Measurements from ENCODE around the gene SBSN.

Gene SBSN

GRCh38 chr19:35525873-35526272 is 2.2 kb downstream of the SBSN start:
- Histone ChIP-seq H3K4me1 (no peaks in the 10 kb centered on the region), H3K9me3 (no peaks in the 10 kb centered on the region), H3K36me3 (no peaks in the 10 kb centered on the region), H3K4me3 (no peak overlapping the region), H3K27me3 (peaks cover 0 to 75% of the 10 kb centered on the region in 2 donors), H3K27ac (no peak overlapping the region)
- no peak for DNase-seq
- intact Hi-C loops (cut with DNase I; ENCODE audit: low total_unique reads) = no loop called here
- TF ChIP-seq CTCF (IDR thresholded peaks at IDR 0.05) = no peak

GRCh38 chr19:35524181-35524837 is 3.8 kb downstream of the SBSN start:
- DNase-seq = no peak
- TF ChIP-seq CTCF (IDR thresholded peaks at IDR 0.05) = no peak
- Histone ChIP-seq H3K4me1 (no peaks in the 10 kb centered on the region), H3K27ac (no peak overlapping the region), H3K4me3 (no peak overlapping the region), H3K36me3 (no peaks in the 10 kb centered on the region), H3K27me3 (peaks cover 0 to 63% of the 10 kb centered on the region in 2 donors), H3K9me3 (no peaks in the 10 kb centered on the region)
- intact Hi-C loops (cut with DNase I; ENCODE audit: low total_unique reads) = no loop called here

GRCh38 chr19:35522745-35523327 is 5.3 kb downstream of the SBSN start:
- no peak for DNase-seq
- H3K36me3 ChIP-seq = no peaks in the 10 kb centered on the region
- no peaks in the 10 kb centered on the region for H3K9me3 ChIP-seq
- H3K27me3 ChIP-seq = peaks cover 0 to 56% of the 10 kb centered on the region in 2 donors
- no peak overlapping the region for H3K4me3 ChIP-seq
- H3K27ac ChIP-seq = no peak overlapping the region
- no peak for TF ChIP-seq CTCF (IDR thresholded peaks at IDR 0.05)
- H3K4me1 ChIP-seq = no peaks in the 10 kb centered on the region
- intact Hi-C loops (cut with DNase I; ENCODE audit: low total_unique reads) = no loop called here

- Histone ChIP-seq H3K27ac (no peak overlapping the region), H3K4me3 (no peak overlapping the region), H3K9me3 (no peaks in the 10 kb centered on the region), H3K27me3 (peaks cover 0 to 40% of the 10 kb centered on the region in 2 donors), H3K4me1 (no peaks in the 10 kb centered on the region), H3K36me3 (no peaks in the 10 kb centered on the region)
- intact Hi-C loops (cut with DNase I; ENCODE audit: low total_unique reads) = no loop called here
- TF ChIP-seq CTCF (IDR thresholded peaks at IDR 0.05) = no peak
- no peak for DNase-seq
These were observed 6.9 kb downstream of the SBSN start for GRCh38 chr19:35521124-35521743.

- no peaks in the 10 kb centered on the region for H3K36me3 ChIP-seq
- no peak for TF ChIP-seq CTCF (IDR thresholded peaks at IDR 0.05)
- peaks cover 0 to 24% of the 10 kb centered on the region in 2 donors for H3K27me3 ChIP-seq
- DNase-seq = no peak
- no peaks in the 10 kb centered on the region for H3K9me3 ChIP-seq
- H3K4me1 ChIP-seq = peaks cover 0 to 1% (median 0%) of the 10 kb centered on the region in 4 donors
- intact Hi-C loops (cut with DNase I; ENCODE audit: low total_unique reads) = no loop called here
- H3K27ac ChIP-seq = no peak overlapping the region
- no peak overlapping the region for H3K4me3 ChIP-seq
These were observed 8.8 kb downstream of the SBSN start for GRCh38 chr19:35519291-35519690.

Data from tibial artery (tissue), 4 donors.